ENCODE results near the gene FLII. TPM values are rescaled to one million over a fixed set of nuclear protein-coding genes. Genes with fewer than 3 reads are reported as not detected.

Gene FLII
- total RNA-seq, 4 donors from 2014 or later: 311 to 538 (median 419) TPM

GRCh38 chr17:18261659-18262058 is 3.1 kb upstream of the FLII start:
- DNase-seq: peak in 1 of 3 donors; percentile 43
- Histone ChIP-seq H3K9me3 (no peaks in the 10 kb centered on the region), H3K4me1 (peaks cover 9 to 35% (median 17%) of the 10 kb centered on the region in 4 donors), H3K27me3 (no peaks in the 10 kb centered on the region), H3K4me3 (peak overlapping the region in 3 of 4 donors; percentile 64 to 96 (median 91)), H3K36me3 (peaks cover 0 to 28% (median 0%) of the 10 kb centered on the region in 3 donors), H3K27ac (peak overlapping the region in 2 of 4 donors; percentile 94 to 96)
- no peak for TF ChIP-seq POLR2A (IDR thresholded peaks at IDR 0.05)
- TF ChIP-seq CTCF (IDR thresholded peaks at IDR 0.05): no peak

- TF ChIP-seq POLR2A (IDR thresholded peaks at IDR 0.05) (no peak), CTCF (IDR thresholded peaks at IDR 0.05) (no peak)
- H3K27me3 ChIP-seq: no peaks in the 10 kb centered on the region
- no peaks in the 10 kb centered on the region for H3K9me3 ChIP-seq
- peak overlapping the region; percentile 64 to 96 (median 85) for H3K4me3 ChIP-seq
- H3K27ac ChIP-seq: peak overlapping the region; percentile 89 to 96 (median 92)
- peaks cover 0 to 34% (median 0%) of the 10 kb centered on the region in 3 donors for H3K36me3 ChIP-seq
- H3K4me1 ChIP-seq: peaks cover 9 to 39% (median 18%) of the 10 kb centered on the region in 4 donors
- peak; percentile 29 to 81 (median 70) for DNase-seq
Observed at GRCh38 chr17:18261146-18261515, 2.6 kb upstream of the FLII start.

- Histone ChIP-seq H3K9me3 (no peaks in the 10 kb centered on the region), H3K36me3 (peaks cover 0 to 40% (median 0%) of the 10 kb centered on the region in 3 donors), H3K27me3 (no peaks in the 10 kb centered on the region), H3K27ac (peak within 1 kb of the TSS; percentile 89 to 96 (median 92)), H3K4me1 (peaks cover 9 to 39% (median 18%) of the 10 kb centered on the region in 4 donors), H3K4me3 (peak within 1 kb of the TSS; percentile 64 to 96 (median 85))
- DNase-seq: peak; percentile 94 to 98 (median 97)
- peak; percentile 37 to 54 for TF ChIP-seq POLR2A (IDR thresholded peaks at IDR 0.05)
- peak in 1 of 6 experiments; percentile 20 for TF ChIP-seq CTCF (IDR thresholded peaks at IDR 0.05)
Observed at GRCh38 chr17:18260332-18261145, 2.0 kb upstream of the FLII start, which contains the start of gene MIEF2. MIEF2 (plus strand) TSS chr17:18260662; CDS start chr17:18262721, 2,059 bp downstream.

GRCh38 chr17:18259621-18260331 is 1.2 kb upstream of the FLII start:
- Histone ChIP-seq H3K4me1 (peaks cover 9 to 39% (median 18%) of the 10 kb centered on the region in 4 donors), H3K27me3 (no peaks in the 10 kb centered on the region), H3K27ac (peak overlapping the region; percentile 89 to 96 (median 92)), H3K9me3 (no peaks in the 10 kb centered on the region), H3K36me3 (peaks cover 0 to 40% (median 0%) of the 10 kb centered on the region in 3 donors), H3K4me3 (peak overlapping the region; percentile 64 to 96 (median 85))
- TF ChIP-seq POLR2A (IDR thresholded peaks at IDR 0.05): no peak
- TF ChIP-seq CTCF (IDR thresholded peaks at IDR 0.05): no peak
- DNase-seq: no peak

- DNase-seq: peak; percentile 65 to 88 (median 84)
- Histone ChIP-seq H3K9me3 (no peaks in the 10 kb centered on the region), H3K27me3 (no peaks in the 10 kb centered on the region), H3K4me1 (peaks cover 9 to 39% (median 18%) of the 10 kb centered on the region in 4 donors), H3K36me3 (peaks cover 0 to 40% (median 0%) of the 10 kb centered on the region in 3 donors), H3K27ac (peak overlapping the region; percentile 95 to 98 (median 96)), H3K4me3 (peak overlapping the region; percentile 84 to 99 (median 98))
- TF ChIP-seq CTCF (IDR thresholded peaks at IDR 0.05) (no peak), POLR2A (IDR thresholded peaks at IDR 0.05) (peak; percentile 29 to 55)
Observed at GRCh38 chr17:18257982-18258355, 569 bp downstream of the FLII start.
